ENCODE data around the gene ATP5F1E. TPM values are rescaled to one million over a fixed set of nuclear protein-coding genes. Genes with fewer than 3 reads are reported as not detected.

Gene ATP5F1E
- total RNA-seq, 1 experiment from 2014 or later: 84.8 TPM

- Histone ChIP-seq H3K36me3 (ENCODE audit: low read depth) (peaks cover 55% of the 10 kb centered on the region), H4K20me1 (ENCODE audit: insufficient read depth) (peaks cover 47% of the 10 kb centered on the region), H3K9me3 (ENCODE audit: insufficient read depth, low read depth) (no peaks in the 10 kb centered on the region), H3K4me3 (peak overlapping the region; percentile 90; the same call in 1 of the 2 replicates), H3K27me3 (ENCODE audit: insufficient read depth, low read depth) (no peaks in the 10 kb centered on the region), H3K4me1 (replicated peaks; ENCODE audit: insufficient read depth) (peaks cover 46% of the 10 kb centered on the region), H3F3A (ENCODE audit: insufficient read depth, low read depth) (peaks cover 56% of the 10 kb centered on the region), H3K79me2 (ENCODE audit: low read depth) (peaks cover 77% of the 10 kb centered on the region), H2AFZ (no peak overlapping the region), H3K4me2 (peak overlapping the region; percentile 82), H3K9me2 (ENCODE audit: insufficient read depth) (no peaks in the 10 kb centered on the region), H3K27ac (peak overlapping the region; percentile 43)
- POLR2A ChIA-PET (ENCODE audit: unreplicated experiment): no interaction called here
- DNase-seq: no peak
- TF ChIP-seq, protein P1, sequence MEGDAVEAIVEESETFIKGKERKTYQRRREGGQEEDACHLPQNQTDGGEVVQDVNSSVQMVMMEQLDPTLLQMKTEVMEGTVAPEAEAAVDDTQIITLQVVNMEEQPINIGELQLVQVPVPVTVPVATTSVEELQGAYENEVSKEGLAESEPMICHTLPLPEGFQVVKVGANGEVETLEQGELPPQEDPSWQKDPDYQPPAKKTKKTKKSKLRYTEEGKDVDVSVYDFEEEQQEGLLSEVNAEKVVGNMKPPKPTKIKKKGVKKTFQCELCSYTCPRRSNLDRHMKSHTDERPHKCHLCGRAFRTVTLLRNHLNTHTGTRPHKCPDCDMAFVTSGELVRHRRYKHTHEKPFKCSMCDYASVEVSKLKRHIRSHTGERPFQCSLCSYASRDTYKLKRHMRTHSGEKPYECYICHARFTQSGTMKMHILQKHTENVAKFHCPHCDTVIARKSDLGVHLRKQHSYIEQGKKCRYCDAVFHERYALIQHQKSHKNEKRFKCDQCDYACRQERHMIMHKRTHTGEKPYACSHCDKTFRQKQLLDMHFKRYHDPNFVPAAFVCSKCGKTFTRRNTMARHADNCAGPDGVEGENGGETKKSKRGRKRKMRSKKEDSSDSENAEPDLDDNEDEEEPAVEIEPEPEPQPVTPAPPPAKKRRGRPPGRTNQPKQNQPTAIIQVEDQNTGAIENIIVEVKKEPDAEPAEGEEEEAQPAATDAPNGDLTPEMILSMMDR (conservative IDR thresholded peaks at IDR 0.05): no peak
- TF ChIP-seq EZH2 (IDR thresholded peaks at IDR 0.05; ENCODE audit: low read depth): no peak
- intact Hi-C loops (cut with micrococcal nuclease; ENCODE audit: unreplicated experiment): no loop called here
- CTCF ChIA-PET: no interaction called here
- BruUV-seq (replicated peaks): no TSS peak
These were observed 7.1 kb upstream of the ATP5F1E start for GRCh38 chr20:59039233-59039632.

DNA sequence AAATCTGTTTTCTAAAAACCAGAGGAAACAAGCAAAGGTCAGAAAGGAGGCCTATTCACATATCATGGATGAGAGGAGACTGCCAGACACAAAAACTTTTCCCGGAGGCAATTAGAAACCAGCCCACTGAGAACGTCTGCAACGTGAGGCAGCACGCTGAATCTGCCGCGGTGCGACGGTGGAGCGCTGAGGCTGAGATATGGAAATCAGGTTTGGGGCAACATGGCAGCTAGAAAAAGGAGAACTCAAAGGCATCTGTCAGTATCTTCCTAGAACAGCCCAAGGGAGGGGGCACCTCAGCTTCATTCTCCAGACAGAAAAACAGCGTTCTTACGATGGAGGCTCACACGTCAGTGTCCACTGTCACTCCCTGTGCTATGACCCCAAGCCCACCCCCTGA is 5.3 kb upstream of the ATP5F1E start:
- no TSS peak for BruUV-seq (replicated peaks)
- H3K9me2 ChIP-seq (ENCODE audit: insufficient read depth): no peaks in the 10 kb centered on the region
- DNase-seq: no peak
- H3K79me2 ChIP-seq (ENCODE audit: low read depth): peaks cover 75% of the 10 kb centered on the region
- H3K27ac ChIP-seq: no peak overlapping the region
- ChIA-PET POLR2A (ENCODE audit: unreplicated experiment) (no interaction called here), CTCF (no interaction called here)
- peaks cover 58% of the 10 kb centered on the region for H3K36me3 ChIP-seq (ENCODE audit: low read depth)
- no peaks in the 10 kb centered on the region for H3K9me3 ChIP-seq (ENCODE audit: insufficient read depth, low read depth)
- H2AFZ ChIP-seq: no peak overlapping the region
- no peak overlapping the region for H3K4me2 ChIP-seq
- no peaks in the 10 kb centered on the region for H3K27me3 ChIP-seq (ENCODE audit: insufficient read depth, low read depth)
- peaks cover 61% of the 10 kb centered on the region for H3F3A ChIP-seq (ENCODE audit: insufficient read depth, low read depth)
- TF ChIP-seq, protein P1 (conservative IDR thresholded peaks at IDR 0.05): no peak
- TF ChIP-seq EZH2 (IDR thresholded peaks at IDR 0.05; ENCODE audit: low read depth): no peak
- H3K4me1 ChIP-seq (replicated peaks; ENCODE audit: insufficient read depth): peaks cover 45% of the 10 kb centered on the region
- H3K4me3 ChIP-seq: no peak overlapping the region
- intact Hi-C loops (cut with micrococcal nuclease; ENCODE audit: unreplicated experiment): no loop called here
- H4K20me1 ChIP-seq (ENCODE audit: insufficient read depth): peaks cover 47% of the 10 kb centered on the region

DNA sequence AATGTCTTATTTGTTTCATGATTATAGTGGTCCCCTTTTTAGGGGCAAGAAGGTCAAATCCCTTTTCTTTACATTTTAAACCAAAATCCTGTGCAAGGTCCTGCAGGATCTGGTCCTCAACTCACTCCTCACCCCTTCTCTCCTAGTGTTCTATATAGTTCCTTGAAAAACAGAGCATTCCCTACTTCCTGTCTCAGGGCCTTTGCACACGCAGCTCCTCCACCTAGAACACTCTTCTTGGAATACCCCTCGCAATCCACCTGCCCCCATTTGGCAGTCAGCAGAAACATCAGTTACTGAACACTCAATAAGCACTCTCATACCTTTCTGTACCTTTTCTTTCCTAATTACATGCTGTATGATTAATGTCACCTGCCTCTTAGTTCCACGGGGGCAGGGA is 3.2 kb upstream of the ATP5F1E start:
- no TSS peak for BruUV-seq (replicated peaks)
- Histone ChIP-seq H4K20me1 (ENCODE audit: insufficient read depth) (peaks cover 47% of the 10 kb centered on the region), H3K4me2 (no peak overlapping the region), H3K27ac (peak overlapping the region; percentile 19; the same call in 1 of the 2 replicates), H3K79me2 (ENCODE audit: low read depth) (peaks cover 72% of the 10 kb centered on the region), H3K27me3 (ENCODE audit: insufficient read depth, low read depth) (no peaks in the 10 kb centered on the region), H3F3A (ENCODE audit: insufficient read depth, low read depth) (peaks cover 61% of the 10 kb centered on the region), H3K36me3 (ENCODE audit: low read depth) (peaks cover 55% of the 10 kb centered on the region), H3K4me3 (no peak overlapping the region), H3K4me1 (replicated peaks; ENCODE audit: insufficient read depth) (peaks cover 48% of the 10 kb centered on the region), H2AFZ (no peak overlapping the region), H3K9me2 (ENCODE audit: insufficient read depth) (no peaks in the 10 kb centered on the region), H3K9me3 (ENCODE audit: insufficient read depth, low read depth) (no peaks in the 10 kb centered on the region)
- no peak for TF ChIP-seq EZH2 (IDR thresholded peaks at IDR 0.05; ENCODE audit: low read depth)
- TF ChIP-seq, protein P1 (conservative IDR thresholded peaks at IDR 0.05): no peak
- ChIA-PET CTCF (no interaction called here), POLR2A (ENCODE audit: unreplicated experiment) (no interaction called here)
- intact Hi-C loops (cut with micrococcal nuclease; ENCODE audit: unreplicated experiment): no loop called here
- DNase-seq: no peak

All from PC-9 (cell line).